ENCODE measurements around the gene SPOCK3. TPM values are rescaled to one million over a fixed set of nuclear protein-coding genes. Genes with fewer than 3 reads are reported as not detected.
"Not testable (repeated sequence)": the region's sequence is repeated elsewhere in the genome, so short reads cannot be mapped to it uniquely, and the experiment has no call there.

SPOCK3 gene
- total RNA-seq, 1 experiment from 2014 or later: 1.4 TPM

- H3K27ac ChIP-seq (ENCODE audit: low read length): no peak overlapping the region
- in situ Hi-C loops (cut with HindIII; ENCODE audit: low pct_unique_long_range_greater_than_20kb, low sequenced_read_pairs) (no loop called here), intact Hi-C loops (cut with micrococcal nuclease; ENCODE audit: unreplicated experiment) (no loop called here)
- H3K4me1 ChIP-seq (ENCODE audit: control insufficient read depth, insufficient read depth, low read length): no peaks in the 10 kb centered on the region
- ChIA-PET CTCF (no interaction called here), POLR2A (no interaction called here)
- H3K9me3 ChIP-seq (ENCODE audit: control insufficient read depth, insufficient read depth, low read depth, low read length): no peaks in the 10 kb centered on the region
- ATAC-seq (no peak), DNase-seq (ENCODE audit: low read depth, low spot score) (no peak)
- TF ChIP-seq SIN3A (IDR thresholded peaks at IDR 0.05; ENCODE audit: borderline replicate concordance, insufficient read depth, low read depth, low read length): no peak
- TF ChIP-seq POLR2AphosphoS5 (IDR thresholded peaks at IDR 0.05; ENCODE audit: low read depth, low read length): no peak
- no peak for TF ChIP-seq TCF7L2 (IDR thresholded peaks at IDR 0.05; ENCODE audit: low read depth, low read length)
- TF ChIP-seq REST (IDR thresholded peaks at IDR 0.05; ENCODE audit: insufficient read depth in 1 of 2, low read depth in 2 of 2, low read length in 1 of 2): no peak
- no peak for TF ChIP-seq CTCF (IDR thresholded peaks at IDR 0.05)
- H3K36me3 ChIP-seq (ENCODE audit: control insufficient read depth, insufficient read depth, low read length): no peaks in the 10 kb centered on the region
- no peaks in the 10 kb centered on the region for H3K27me3 ChIP-seq (ENCODE audit: control insufficient read depth, insufficient read depth, low read length)
- BruUV-seq (replicated peaks): no TSS peak
- no peak overlapping the region for H3K4me3 ChIP-seq (ENCODE audit: low read depth in 2 of 2, low read length in 2 of 2)
These were observed 358.5 kb downstream of the SPOCK3 start for GRCh38 chr4:166875821-166876220.

- H3K36me3 ChIP-seq (ENCODE audit: control insufficient read depth, insufficient read depth, low read length): no peaks in the 10 kb centered on the region
- no peak for ATAC-seq
- TF ChIP-seq TCF7L2 (IDR thresholded peaks at IDR 0.05; ENCODE audit: low read depth, low read length): no peak
- TF ChIP-seq SIN3A (IDR thresholded peaks at IDR 0.05; ENCODE audit: borderline replicate concordance, insufficient read depth, low read depth, low read length): no peak
- no peak for TF ChIP-seq REST (IDR thresholded peaks at IDR 0.05; ENCODE audit: insufficient read depth in 1 of 2, low read depth in 2 of 2, low read length in 1 of 2)
- no peak for TF ChIP-seq POLR2AphosphoS5 (IDR thresholded peaks at IDR 0.05; ENCODE audit: low read depth, low read length)
- no peak for TF ChIP-seq CTCF (IDR thresholded peaks at IDR 0.05)
- H3K4me3 ChIP-seq (ENCODE audit: low read depth in 2 of 2, low read length in 2 of 2): no peak overlapping the region
- H3K27me3 ChIP-seq (ENCODE audit: control insufficient read depth, insufficient read depth, low read length): no peaks in the 10 kb centered on the region
- intact Hi-C loops (cut with micrococcal nuclease; ENCODE audit: unreplicated experiment): no loop called here
- H3K9me3 ChIP-seq (ENCODE audit: control insufficient read depth, insufficient read depth, low read depth, low read length): no peaks in the 10 kb centered on the region
- no TSS peak for BruUV-seq (replicated peaks)
- no peak overlapping the region for H3K27ac ChIP-seq (ENCODE audit: low read length)
- POLR2A ChIA-PET: no interaction called here
- DNase-seq (ENCODE audit: low read depth, low spot score): no peak
- in situ Hi-C loops (cut with HindIII; ENCODE audit: low pct_unique_long_range_greater_than_20kb, low sequenced_read_pairs): no loop called here
- CTCF ChIA-PET: no interaction called here
- no peaks in the 10 kb centered on the region for H3K4me1 ChIP-seq (ENCODE audit: control insufficient read depth, insufficient read depth, low read length)
These were observed 372.3 kb downstream of the SPOCK3 start for GRCh38 chr4:166862032-166862431.

- POLR2A ChIA-PET; intact Hi-C loops (cut with micrococcal nuclease; ENCODE audit: unreplicated experiment); DNase-seq (ENCODE audit: low read depth, low spot score); H3K9me3 ChIP-seq (ENCODE audit: control insufficient read depth, insufficient read depth, low read depth, low read length); H3K36me3 ChIP-seq (ENCODE audit: control insufficient read depth, insufficient read depth, low read length); in situ Hi-C loops (cut with HindIII; ENCODE audit: low pct_unique_long_range_greater_than_20kb, low sequenced_read_pairs); H3K27ac ChIP-seq (ENCODE audit: low read length); H3K27me3 ChIP-seq (ENCODE audit: control insufficient read depth, insufficient read depth, low read length); CTCF ChIA-PET; ATAC-seq; H3K4me1 ChIP-seq (ENCODE audit: control insufficient read depth, insufficient read depth, low read length); BruUV-seq (replicated peaks); H3K4me3 ChIP-seq (ENCODE audit: low read depth in 2 of 2, low read length in 2 of 2): not testable (repeated sequence)
These were observed 383.9 kb downstream of the SPOCK3 start for GRCh38 chr4:166850398-166850797.

All from Panc1 (cell line).